IPS-18a (cell line): ENCODE data around the gene KRT71.

ENCODE experiments used
- H3K27ac ChIP-seq: one replicate; pipeline ENCODE4 v1.5.1; 2013; ENCODE audit warnings: low read length
- H3K27me3 ChIP-seq: one replicate; pipeline ENCODE4 v1.6.1; 2013; ENCODE audit warnings: mild to moderate bottlenecking, low read length; ENCODE audit not compliant: control insufficient read depth, insufficient read depth
- H3K36me3 ChIP-seq: one replicate; pipeline ENCODE4 v1.6.1; 2013; ENCODE audit warnings: low read depth, low read length; ENCODE audit not compliant: control insufficient read depth
- H3K4me1 ChIP-seq: one replicate; pipeline ENCODE4 v1.6.1; 2013; ENCODE audit warnings: low read depth, low read length; ENCODE audit not compliant: control insufficient read depth
- H3K4me3 ChIP-seq: one replicate; pipeline ENCODE4 v1.5.1; 2013; ENCODE audit warnings: low read length
- H3K9ac ChIP-seq: one replicate; pipeline ENCODE4 v1.6.1; 2013; ENCODE audit warnings: mild to moderate bottlenecking, low read length, moderate library complexity
- H3K9me3 ChIP-seq: one replicate; pipeline ENCODE4 v1.6.1; 2013; ENCODE audit warnings: low read depth, low read length; ENCODE audit not compliant: control insufficient read depth

The KRT71 gene

GRCh38 chr12:52517888-52518287 lies 35.1 kb downstream of the KRT71 start:
- Histone ChIP-seq H3K9me3 (no peaks in the 10 kb centered on the region), H3K36me3 (no peaks in the 10 kb centered on the region), H3K4me1 (no peaks in the 10 kb centered on the region), H3K27me3 (no peaks in the 10 kb centered on the region), H3K27ac (no peak overlapping the region), H3K9ac (no peak overlapping the region), H3K4me3 (no peak overlapping the region)

GRCh38 chr12:52517005-52517835 lies 35.7 kb downstream of the KRT71 start:
- no peaks in the 10 kb centered on the region for H3K27me3 ChIP-seq
- no peak overlapping the region for H3K9ac ChIP-seq
- H3K4me1 ChIP-seq = no peaks in the 10 kb centered on the region
- H3K27ac ChIP-seq = no peak overlapping the region
- H3K4me3 ChIP-seq = no peak overlapping the region
- no peaks in the 10 kb centered on the region for H3K9me3 ChIP-seq
- H3K36me3 ChIP-seq = no peaks in the 10 kb centered on the region

DNA sequence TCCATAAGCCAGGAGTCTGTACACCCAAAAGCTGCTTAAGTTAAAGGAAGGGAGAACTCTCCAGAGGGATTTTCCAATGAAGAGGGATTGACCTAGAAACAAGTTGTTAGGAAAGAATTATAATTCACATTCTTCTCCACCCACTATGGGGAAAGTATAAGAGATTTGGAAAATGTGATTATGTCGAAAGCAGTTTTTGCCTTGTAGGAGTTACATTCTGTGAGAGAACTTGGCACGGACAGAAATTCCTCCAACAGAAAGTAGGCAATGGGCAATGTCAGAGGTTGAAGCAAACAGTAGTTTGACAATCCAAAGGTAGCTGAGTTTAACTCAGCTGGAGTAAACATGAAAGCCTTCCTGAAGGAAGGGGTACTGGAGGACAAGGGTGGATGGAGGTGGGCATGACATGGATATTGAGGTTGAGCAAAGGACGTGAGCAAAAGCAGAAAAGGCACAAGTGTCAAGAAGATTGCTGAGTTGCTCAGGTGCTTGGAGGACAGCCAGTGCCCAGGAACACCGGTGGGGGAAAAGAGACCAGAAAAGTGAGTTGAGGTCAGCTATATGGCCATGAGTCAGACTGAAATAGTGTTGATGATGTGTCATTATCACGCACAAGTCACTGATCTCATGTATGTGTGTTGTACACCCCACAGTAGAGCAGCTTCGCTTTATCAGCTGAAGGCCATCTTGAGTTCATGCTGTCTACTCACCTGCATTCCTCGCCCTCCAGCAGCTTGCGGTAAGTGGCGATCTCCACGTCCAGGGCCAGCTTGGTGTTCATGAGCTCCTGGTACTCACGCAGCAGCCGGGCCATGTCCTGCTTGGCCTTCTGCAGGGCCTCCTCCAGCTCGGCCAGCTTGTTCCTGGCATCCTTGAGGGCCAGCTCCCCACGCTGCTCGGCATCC lies 36.8 kb downstream of the KRT71 start:
- Histone ChIP-seq H3K27ac (no peak overlapping the region), H3K4me3 (no peak overlapping the region), H3K36me3 (no peaks in the 10 kb centered on the region)

DNA sequence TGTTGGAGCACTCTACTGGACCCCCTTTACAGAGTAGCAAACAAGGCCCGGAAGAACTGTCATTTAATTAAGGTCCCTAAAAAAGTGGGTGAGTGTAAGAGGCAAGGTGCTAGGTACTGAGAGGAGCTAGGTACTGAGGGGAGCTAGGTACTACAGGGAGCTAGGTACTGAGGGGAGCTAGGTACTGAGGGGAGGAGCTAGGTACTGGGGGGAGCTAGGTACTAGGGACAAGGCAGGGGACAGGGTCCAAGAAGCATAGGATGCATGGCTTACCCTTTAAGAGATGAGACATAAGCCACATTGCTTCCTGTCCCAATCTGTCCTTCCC lies 37.7 kb downstream of the KRT71 start:
- Histone ChIP-seq H3K27ac (no peak overlapping the region), H3K4me3 (no peak overlapping the region), H3K27me3 (no peaks in the 10 kb centered on the region), H3K36me3 (no peaks in the 10 kb centered on the region), H3K4me1 (no peaks in the 10 kb centered on the region), H3K9ac (no peak overlapping the region), H3K9me3 (no peaks in the 10 kb centered on the region)

More for the DNA sequence above, 36.8 kb downstream of the KRT71 start:
- no peak overlapping the region for H3K9ac ChIP-seq
- H3K9me3 ChIP-seq = no peaks in the 10 kb centered on the region
- no peaks in the 10 kb centered on the region for H3K27me3 ChIP-seq
- H3K4me1 ChIP-seq = no peaks in the 10 kb centered on the region

DNA sequence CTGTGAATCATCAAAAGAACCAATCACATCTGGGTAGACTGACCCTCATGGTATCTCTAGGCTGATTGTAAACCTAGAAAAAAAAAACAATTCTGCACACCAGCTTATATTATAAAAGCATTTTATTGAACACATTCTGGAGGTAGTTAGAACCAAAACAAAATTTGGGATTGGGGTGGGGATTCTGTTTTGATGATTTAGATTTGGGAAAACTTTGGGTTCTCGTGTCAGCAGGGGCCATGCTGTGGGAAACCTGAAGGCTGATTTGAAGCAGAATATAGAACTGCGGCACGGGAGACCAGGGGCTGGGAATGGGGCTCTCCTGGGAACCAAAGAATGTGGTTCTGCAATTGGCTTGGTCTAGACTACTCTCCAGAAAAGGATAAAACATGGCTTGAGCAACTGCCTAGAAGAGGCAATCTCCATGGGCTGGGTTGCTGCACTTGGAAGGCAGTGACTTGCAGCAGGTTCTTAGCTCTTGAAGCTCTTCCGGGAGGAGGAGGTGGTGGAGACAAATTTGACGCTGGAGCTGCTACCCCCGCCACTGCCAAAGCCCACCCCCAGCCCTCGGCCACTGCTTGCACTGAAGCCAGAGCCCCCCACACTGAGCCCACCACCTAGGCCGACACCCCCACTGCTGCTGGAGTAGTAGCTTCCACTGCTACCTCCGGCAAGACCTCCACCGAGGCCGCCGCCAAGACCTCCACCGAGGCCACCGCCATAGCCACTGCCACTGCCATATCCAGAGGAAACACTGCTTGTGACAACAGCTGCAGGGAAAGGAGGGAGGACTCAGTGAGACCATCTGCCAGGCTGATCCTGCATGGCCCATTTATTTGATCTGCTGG lies 38.2 kb downstream of the KRT71 start:
- no peak overlapping the region for H3K27ac ChIP-seq
- no peaks in the 10 kb centered on the region for H3K4me1 ChIP-seq
- no peak overlapping the region for H3K4me3 ChIP-seq
- H3K9ac ChIP-seq = no peak overlapping the region
- no peaks in the 10 kb centered on the region for H3K9me3 ChIP-seq
- H3K36me3 ChIP-seq = no peaks in the 10 kb centered on the region
- H3K27me3 ChIP-seq = no peaks in the 10 kb centered on the region

GRCh38 chr12:52513736-52514135 lies 39.2 kb downstream of the KRT71 start:
- no peak overlapping the region for H3K4me3 ChIP-seq
- H3K36me3 ChIP-seq = no peaks in the 10 kb centered on the region
- H3K9ac ChIP-seq = no peak overlapping the region
- H3K27ac ChIP-seq = no peak overlapping the region
- no peaks in the 10 kb centered on the region for H3K9me3 ChIP-seq
- H3K27me3 ChIP-seq = no peaks in the 10 kb centered on the region
- no peaks in the 10 kb centered on the region for H3K4me1 ChIP-seq

DNA sequence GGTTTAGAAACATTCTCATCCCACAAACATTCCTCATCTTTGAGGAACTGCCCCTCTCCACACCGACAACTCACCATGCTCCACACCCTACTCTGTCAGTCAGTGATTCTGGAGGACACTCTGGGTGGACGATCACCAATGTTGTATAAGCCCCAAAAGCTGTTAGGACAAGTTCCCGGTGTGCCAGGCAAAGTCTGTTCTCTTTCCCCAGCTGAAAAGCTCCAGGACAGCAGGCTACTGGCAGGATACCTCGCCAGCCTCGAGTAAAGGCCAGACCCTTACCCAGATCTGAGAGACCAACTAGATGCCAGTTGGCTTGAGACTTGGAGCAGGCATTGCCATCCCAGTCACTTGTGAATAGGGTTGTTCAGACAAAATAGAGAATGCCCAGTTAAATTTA lies 44.7 kb downstream of the KRT71 start:
- Histone ChIP-seq H3K4me1 (no peaks in the 10 kb centered on the region), H3K27me3 (no peaks in the 10 kb centered on the region), H3K27ac (no peak overlapping the region), H3K36me3 (no peaks in the 10 kb centered on the region), H3K9ac (no peak overlapping the region), H3K4me3 (no peak overlapping the region), H3K9me3 (no peaks in the 10 kb centered on the region)

DNA sequence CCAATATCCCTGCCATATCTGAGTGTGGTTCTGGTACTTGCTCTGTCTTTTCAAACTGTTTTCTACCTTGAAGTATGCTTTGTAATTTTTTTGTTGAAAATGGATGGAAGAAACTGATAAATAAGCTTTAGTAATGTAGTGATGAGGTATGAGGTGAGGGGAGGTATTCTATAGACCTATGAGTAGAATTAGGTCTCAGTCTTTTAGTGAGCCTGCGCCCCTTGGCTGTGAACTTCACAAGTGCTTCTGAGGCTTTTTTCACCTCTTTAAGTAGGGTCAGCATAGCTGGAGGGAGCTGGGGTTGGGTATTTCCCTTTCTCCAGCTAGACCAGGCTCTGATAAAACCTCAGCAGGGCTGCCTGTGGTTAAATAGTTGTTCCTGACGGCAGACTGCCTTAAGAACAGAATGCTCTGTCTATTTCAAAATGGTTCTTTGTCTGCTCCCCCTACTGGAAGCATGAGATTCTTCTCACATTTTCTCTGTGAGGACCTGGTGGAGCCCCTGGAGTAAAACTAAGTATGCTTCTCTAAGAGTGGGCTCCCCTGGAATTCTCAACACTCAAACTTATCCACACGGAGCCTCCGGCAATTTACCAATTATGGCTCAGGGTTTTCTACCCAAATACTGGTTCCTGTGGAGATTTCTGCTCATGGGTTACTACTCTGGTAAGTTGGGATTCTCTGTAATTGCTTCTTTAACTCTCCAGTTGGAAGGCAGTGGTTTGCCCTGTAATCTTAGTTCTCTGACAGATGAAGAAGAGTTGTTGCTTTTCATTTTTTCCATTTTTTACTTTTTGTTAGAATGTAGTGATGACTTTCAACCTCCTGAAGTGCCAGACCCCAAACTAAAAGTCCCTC lies 45.9 kb downstream of the KRT71 start:
- H3K36me3 ChIP-seq = no peaks in the 10 kb centered on the region
- no peak overlapping the region for H3K9ac ChIP-seq
- H3K27ac ChIP-seq = no peak overlapping the region

GRCh38 chr12:52502877-52503276 lies 50.1 kb downstream of the KRT71 start:
- H3K27ac ChIP-seq = no peak overlapping the region
- H3K9ac ChIP-seq = no peak overlapping the region
- no peaks in the 10 kb centered on the region for H3K27me3 ChIP-seq
- H3K4me3 ChIP-seq = no peak overlapping the region
- no peaks in the 10 kb centered on the region for H3K36me3 ChIP-seq
- no peaks in the 10 kb centered on the region for H3K9me3 ChIP-seq
- no peaks in the 10 kb centered on the region for H3K4me1 ChIP-seq

More for the DNA sequence above, 45.9 kb downstream of the KRT71 start:
- Histone ChIP-seq H3K4me3 (no peak overlapping the region), H3K9me3 (no peaks in the 10 kb centered on the region), H3K4me1 (no peaks in the 10 kb centered on the region), H3K27me3 (no peaks in the 10 kb centered on the region)

DNA sequence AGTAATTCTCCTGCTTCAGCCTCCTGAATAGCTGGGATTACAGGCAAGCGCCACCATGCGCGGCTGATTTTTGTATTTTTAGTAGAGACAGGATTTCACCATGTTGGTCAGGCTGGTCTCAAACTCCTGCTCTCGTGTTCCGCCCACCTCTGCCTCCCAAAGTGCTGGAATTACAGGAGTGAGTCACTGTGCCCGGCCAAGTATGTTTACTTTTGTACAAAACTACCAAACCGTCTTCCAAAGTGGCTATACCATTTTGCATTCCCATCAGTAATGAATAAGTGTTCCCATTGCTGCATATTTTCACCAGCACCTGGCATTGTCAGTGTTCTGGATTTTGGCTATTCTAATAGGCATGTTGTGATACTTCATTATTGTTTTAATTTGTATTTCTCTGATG lies 51.5 kb downstream of the KRT71 start:
- Histone ChIP-seq H3K4me1 (no peaks in the 10 kb centered on the region), H3K9me3 (no peaks in the 10 kb centered on the region), H3K36me3 (no peaks in the 10 kb centered on the region), H3K9ac (no peak overlapping the region), H3K4me3 (no peak overlapping the region), H3K27me3 (no peaks in the 10 kb centered on the region), H3K27ac (no peak overlapping the region)
